ENCODE results near the gene FBXO17. TPM values are rescaled to one million over a fixed set of nuclear protein-coding genes. Genes with fewer than 3 reads are reported as not detected.

Gene FBXO17
- total RNA-seq, 4 donors from 2014 or later: 3.9 to 18.3 (median 8.8) TPM

GRCh38 chr19:38892841-38893240 is 82.7 kb downstream of the FBXO17 start:
- Histone ChIP-seq H3K27ac (no peak overlapping the region), H3K4me1 (peaks cover 1 to 17% (median 3%) of the 10 kb centered on the region in 3 donors), H3K36me3 (peaks cover 5 to 69% (median 17%) of the 10 kb centered on the region in 3 donors), H3K27me3 (no peaks in the 10 kb centered on the region), H3K4me3 (no peak overlapping the region), H3K9me3 (no peaks in the 10 kb centered on the region)
- DNase-seq: no peak
- TF ChIP-seq CTCF (IDR thresholded peaks at IDR 0.05) (no peak), POLR2A (IDR thresholded peaks at IDR 0.05) (no peak)
- 75 to 77% methylated on average over 2 to 5 of the region's 5 CpGs for WGBS, 2 donors
- intact Hi-C loops (cut with DNase I): no loop called here

GRCh38 chr19:38891771-38892170 is 83.8 kb downstream of the FBXO17 start:
- peaks cover 0 to 6% (median 0%) of the 10 kb centered on the region in 3 donors for H3K4me1 ChIP-seq
- no peak overlapping the region for H3K4me3 ChIP-seq
- TF ChIP-seq CTCF (IDR thresholded peaks at IDR 0.05) (no peak), POLR2A (IDR thresholded peaks at IDR 0.05) (no peak)
- no peak for DNase-seq
- no peaks in the 10 kb centered on the region for H3K27me3 ChIP-seq
- H3K36me3 ChIP-seq: peaks cover 5 to 80% (median 17%) of the 10 kb centered on the region in 3 donors
- no peaks in the 10 kb centered on the region for H3K9me3 ChIP-seq
- intact Hi-C loops (cut with DNase I): no loop called here
- H3K27ac ChIP-seq: no peak overlapping the region
- 88 to 92% methylated on average over 3 to 4 of the region's 6 CpGs for WGBS, 2 donors

Other genes with a start within 250 kb of the FBXO17 start
- gene CAPN12, start 231.3 kb downstream of the FBXO17 start, total RNA-seq: 1 to 10 TPM; 1.5 to 4.2 (median 1.8) TPM
- 100 to 1,000 TPM in 2 of 4 donors, 10 to 100 TPM in 1, 1 to 10 TPM in 1; 7.1 to 266 (median 114) TPM for gene LGALS7, start 202.2 kb downstream of the FBXO17 start, total RNA-seq
- 1,000 to 10,000 TPM in 3 of 4 donors, 100 to 1,000 TPM in 1; 871 to 2,466 (median 1,613) TPM for gene LGALS7B, start 186.5 kb downstream of the FBXO17 start, total RNA-seq
- gene LGALS4, start 162.8 kb downstream of the FBXO17 start, total RNA-seq: under 1 TPM in 2 of 4 donors, not detected in 2; 0.62 to 0.76 TPM
- gene ECH1, start 143.9 kb downstream of the FBXO17 start, total RNA-seq: 100 to 1,000 TPM in 1 of 4 donors, 10 to 100 TPM in 3; 63.4 to 129 (median 85.9) TPM
- gene HNRNPL, start 125.8 kb downstream of the FBXO17 start, total RNA-seq: 100 to 1,000 TPM; 136 to 186 (median 167) TPM
- 10 to 100 TPM in 1 of 4 donors, 1 to 10 TPM in 3; 4.8 to 14.9 (median 5.7) TPM for gene RINL, start 97.5 kb downstream of the FBXO17 start, total RNA-seq
- gene SIRT2, start 76.1 kb downstream of the FBXO17 start, total RNA-seq: 10 to 100 TPM; 39.8 to 71.5 (median 52.7) TPM
- gene NFKBIB, start 75.8 kb downstream of the FBXO17 start, total RNA-seq: 10 to 100 TPM; 22.0 to 34.0 (median 26.7) TPM
- 1 to 10 TPM in 1 of 4 donors, under 1 TPM in 2, not detected in 1; 0.76 to 2.4 (median 0.83) TPM for gene CCER2, start 63.6 kb downstream of the FBXO17 start, total RNA-seq
- 10 to 100 TPM; 21.2 to 32.7 (median 25.2) TPM for gene SARS2, start 45.0 kb downstream of the FBXO17 start, total RNA-seq
- 10 to 100 TPM; 27.2 to 74.6 (median 44.2) TPM for gene MRPS12, start 44.8 kb downstream of the FBXO17 start, total RNA-seq
- 10 to 100 TPM in 2 of 4 donors, 1 to 10 TPM in 2; 5.7 to 14.0 (median 8.3) TPM for gene FBXO27, start 56.8 kb upstream of the FBXO17 start, total RNA-seq
- under 1 TPM in 3 of 4 donors, not detected in 1; 0.19 to 0.57 (median 0.40) TPM for gene ACP7, start 108.6 kb upstream of the FBXO17 start, total RNA-seq
- 10 to 100 TPM; 12.2 to 40.1 (median 18.3) TPM for gene PAK4, start 150.0 kb upstream of the FBXO17 start, total RNA-seq
- 100 to 1,000 TPM; 208 to 737 (median 262) TPM for gene NCCRP1, start 221.2 kb upstream of the FBXO17 start, total RNA-seq
- not detected for gene SYCN, start 228.5 kb upstream of the FBXO17 start, total RNA-seq

All from esophagus squamous epithelium (tissue), 5 donors.